NOMO-1 (cell line): Measurements from ENCODE around the gene PRPF40A.
"Not testable (repeated sequence)": the region's sequence is repeated elsewhere in the genome, so short reads cannot be mapped to it uniquely, and the experiment has no call there.

ENCODE experiments used
- DNase-seq, 2 experiments: peaks; one replicate each; lab custom pipeline; 2025; ENCODE audit not compliant: unreplicated experiment in 2 of 2; lab: John Stamatoyannopoulos, UW

PRPF40A gene

DNA sequence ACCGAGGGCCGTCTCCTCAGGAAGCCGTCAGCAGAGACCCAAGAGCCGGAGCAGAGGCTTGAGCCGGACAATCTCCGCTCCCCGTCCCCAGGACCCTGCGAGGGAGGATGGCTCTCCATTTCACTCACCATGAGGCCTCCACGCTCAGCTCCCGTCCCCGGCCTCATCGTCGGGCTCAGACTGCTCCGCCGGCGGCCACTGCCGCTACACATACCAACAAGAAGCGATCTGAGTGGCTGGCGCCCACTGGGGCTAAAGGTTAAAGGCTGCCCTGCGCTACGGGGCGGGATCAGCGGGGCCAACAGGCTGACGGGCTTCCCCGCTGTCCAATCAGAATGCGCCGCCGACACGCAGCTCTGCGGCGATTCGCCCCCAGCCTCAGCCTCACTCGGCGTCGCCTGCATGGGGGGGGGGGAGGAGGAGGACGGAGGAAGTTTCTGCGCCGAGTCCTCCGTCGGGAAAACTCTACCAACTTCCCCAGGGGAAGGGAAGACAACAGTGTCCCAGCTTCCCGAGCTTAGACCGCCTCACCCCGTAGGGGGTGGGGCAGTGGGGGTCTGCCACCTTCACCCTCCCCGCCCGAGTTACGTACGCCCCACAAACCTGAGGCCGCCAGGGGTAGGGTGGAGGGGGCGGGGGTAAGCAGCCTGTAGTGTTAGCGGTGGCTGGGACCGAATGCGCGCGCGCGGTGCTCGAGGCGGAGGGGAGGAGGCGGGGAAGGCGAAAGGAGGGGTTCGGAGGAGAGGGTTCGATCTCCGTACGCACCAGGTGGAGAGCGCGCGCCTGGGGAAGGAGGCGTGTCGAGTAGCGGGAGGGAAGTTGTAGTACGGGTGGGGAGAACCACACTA is at the start of gene PRPF40A:
TSS of gene PRPF40A (minus strand) at position 234 of the 848 bp plus-strand sequence. CDS start at position 212, 22 bp downstream.
- peak; percentile 96 to 98 for DNase-seq

DNA sequence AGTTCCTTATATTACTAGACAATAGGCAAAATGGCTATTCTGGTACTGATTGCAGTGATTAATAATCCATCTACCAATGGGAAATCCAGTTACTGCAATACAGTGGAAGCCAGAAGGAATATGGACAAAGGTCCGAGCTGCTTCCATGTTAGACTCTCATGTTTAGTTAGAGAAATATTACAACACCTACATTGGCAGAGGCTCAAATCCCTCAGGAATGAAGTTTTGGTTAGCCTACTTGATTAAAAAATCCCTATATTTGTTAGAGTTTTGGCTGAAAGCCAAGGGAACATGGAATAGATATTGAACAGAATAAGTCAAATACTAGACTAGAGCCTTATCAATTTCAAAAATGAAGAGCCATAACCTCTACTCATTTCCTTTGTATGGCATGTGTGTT is 49.7 kb upstream of the PRPF40A start:
- no peak for DNase-seq

DNA sequence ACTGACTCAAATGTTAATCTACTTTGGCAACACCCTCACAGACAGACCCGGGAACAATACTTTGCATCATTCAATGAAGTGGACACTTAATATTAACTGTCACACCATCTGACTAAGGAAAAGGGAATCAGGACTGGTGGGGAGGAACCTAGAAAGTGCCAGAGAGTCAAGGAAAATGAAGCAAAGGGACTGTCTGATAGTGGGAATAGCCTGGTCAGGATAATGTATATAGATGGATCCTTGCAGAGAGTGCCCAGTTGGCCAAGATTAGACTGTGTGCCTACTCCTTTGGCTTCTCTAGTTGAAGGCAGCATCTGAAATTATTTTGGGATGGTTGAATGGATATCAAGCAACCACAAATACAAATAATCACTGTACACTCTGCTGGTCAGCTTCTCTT is 46.4 kb upstream of the PRPF40A start:
- DNase-seq: no peak

DNA sequence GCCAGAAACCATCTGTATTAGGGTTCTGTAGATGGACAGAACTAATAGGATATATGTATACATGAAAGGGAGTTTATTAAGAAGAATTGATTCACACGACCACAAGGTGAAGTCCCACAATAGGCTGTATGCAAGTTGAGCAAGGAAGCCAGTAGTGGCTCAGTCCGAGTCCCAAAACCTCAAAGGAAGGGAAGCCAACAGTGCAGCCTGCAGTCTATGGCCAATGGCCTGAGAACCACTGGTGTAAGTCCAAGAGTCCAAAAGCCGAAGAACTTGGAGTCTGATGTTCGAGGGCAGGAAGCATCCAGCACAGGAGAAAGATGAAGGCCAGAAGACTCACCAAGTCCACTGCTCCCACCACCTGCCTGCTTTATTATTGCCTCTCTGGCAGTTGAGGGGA is 45.9 kb upstream of the PRPF40A start:
- not testable (repeated sequence) for DNase-seq

DNA sequence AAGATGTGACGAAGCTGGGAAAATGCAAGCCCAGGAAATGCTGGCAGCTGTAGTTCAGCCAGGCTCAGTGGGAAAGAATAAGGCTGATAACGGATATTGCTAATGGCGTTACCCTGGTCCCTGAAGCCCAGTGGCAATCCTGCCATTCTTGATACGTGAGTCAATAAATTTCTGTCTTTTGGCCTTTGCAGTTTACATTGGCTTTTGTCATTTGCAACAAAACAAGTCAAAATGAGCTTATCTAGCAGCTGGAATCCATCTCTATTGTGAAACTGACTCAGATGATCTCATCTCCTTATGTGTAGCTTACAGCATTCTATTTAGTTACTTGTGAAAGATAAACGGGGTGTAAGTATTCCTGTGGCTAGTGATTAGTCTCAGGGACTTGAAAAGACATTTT is 44.9 kb upstream of the PRPF40A start:
- DNase-seq: no peak

DNA sequence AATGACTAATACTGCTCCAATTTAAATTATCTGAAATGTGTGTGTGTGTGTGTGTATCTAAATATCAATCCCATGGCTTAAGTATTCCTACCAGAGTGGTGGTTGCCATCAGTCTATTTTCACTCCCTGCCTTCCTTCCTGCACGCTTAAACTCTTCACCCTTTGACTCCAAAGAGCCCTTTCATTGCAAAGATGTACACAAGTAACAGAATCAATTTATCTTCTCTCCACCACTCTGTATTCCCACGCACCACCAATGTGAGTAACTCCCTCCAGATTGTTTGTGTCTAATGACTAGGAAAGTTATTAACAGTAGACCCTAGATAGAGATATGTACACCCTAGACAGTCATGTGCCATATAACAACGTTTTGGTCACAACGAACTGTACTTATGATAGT is 44.0 kb upstream of the PRPF40A start:
- DNase-seq: no peak

DNA sequence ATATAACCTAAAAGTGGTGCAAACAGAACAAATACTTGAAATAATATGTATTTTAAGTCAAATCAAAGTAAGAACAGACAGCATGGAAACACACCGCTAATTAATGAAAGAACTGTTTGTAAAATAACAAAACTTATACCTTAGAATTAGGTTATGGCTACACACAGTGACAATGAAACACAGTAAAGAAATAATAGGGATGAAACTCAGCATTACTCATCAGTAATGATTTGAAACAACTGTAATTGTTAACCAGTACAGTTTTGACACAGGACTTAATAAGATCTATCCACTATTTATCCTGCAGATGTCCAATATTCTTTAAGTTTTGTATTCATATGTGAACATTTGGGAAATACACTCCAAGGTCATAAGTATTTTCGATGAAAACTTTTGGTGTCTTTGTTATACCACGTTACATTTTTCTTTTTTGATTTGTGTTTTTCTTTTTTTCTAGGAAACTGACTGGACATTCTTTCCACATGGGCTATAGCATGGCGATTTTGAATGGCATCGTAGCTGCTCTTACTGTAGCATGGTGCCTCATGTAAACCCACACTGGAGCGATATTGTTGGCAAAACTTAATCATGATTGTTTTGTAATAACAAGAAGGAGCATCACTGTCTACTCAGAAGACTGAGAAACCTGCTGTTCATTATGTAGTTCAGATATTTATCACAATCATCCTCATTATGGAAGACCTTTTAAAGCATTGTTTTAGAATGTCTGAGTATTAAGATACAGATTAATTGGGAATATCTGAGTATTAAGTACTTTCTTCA is 42.2 kb upstream of the PRPF40A start:
- no peak for DNase-seq

DNA sequence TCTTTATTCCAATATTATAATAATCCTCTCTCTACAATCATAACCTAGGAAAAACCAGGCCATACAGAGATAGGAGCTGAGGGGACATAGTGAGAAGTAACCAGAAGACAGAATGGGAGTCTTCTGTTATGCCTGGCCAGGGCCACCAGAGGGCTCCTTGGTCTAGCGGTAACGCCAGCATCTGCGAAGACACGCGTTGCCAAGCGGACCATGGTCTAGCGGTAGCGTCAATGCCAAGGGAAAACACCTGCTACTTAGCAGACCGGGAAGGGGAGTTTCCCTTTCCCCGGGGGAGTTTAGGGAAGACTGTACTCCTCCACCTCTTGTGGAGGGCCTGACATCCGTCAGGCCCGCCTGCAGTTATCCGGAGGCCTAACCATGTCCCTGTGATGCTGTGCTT is 37.8 kb upstream of the PRPF40A start:
- no peak for DNase-seq

DNA sequence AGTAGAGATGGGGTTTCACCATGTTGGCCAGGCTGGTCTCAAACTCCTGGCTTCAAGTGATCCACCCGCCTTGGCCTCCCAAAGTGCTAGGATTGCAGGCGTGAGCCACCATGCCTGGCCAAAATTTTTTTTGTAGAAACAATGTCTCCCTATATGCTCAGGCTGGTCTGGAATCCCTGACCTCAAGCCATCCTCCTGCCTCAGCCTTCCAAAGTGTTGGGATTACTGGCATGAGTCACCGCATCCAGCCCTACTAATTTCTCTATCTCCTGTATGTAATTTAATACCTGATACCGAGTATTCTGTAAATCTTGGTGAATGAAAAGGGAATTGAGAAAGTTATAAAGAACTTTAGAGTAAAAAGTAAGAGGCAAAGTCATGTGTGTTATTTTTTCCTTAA is 30.5 kb upstream of the PRPF40A start:
- not testable (repeated sequence) for DNase-seq

DNA sequence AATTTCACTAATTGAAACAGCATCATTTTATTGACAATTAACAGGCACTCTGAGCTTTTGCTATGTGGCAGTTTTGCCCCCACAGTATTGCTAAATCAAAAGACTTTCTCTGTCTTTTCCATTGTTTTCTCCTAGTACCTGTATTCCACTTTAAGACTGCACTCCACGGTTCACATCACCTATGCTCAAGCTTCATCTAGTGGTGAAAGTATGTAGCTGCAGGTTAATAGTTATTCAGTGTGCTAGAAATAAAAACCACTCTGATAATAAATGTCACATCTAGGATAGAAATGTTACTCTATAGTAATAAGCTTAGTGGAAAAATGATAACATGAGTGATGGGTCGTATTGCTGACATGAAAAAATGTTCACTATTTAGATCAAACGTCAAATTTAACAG is 25.7 kb upstream of the PRPF40A start:
- no peak for DNase-seq

DNA sequence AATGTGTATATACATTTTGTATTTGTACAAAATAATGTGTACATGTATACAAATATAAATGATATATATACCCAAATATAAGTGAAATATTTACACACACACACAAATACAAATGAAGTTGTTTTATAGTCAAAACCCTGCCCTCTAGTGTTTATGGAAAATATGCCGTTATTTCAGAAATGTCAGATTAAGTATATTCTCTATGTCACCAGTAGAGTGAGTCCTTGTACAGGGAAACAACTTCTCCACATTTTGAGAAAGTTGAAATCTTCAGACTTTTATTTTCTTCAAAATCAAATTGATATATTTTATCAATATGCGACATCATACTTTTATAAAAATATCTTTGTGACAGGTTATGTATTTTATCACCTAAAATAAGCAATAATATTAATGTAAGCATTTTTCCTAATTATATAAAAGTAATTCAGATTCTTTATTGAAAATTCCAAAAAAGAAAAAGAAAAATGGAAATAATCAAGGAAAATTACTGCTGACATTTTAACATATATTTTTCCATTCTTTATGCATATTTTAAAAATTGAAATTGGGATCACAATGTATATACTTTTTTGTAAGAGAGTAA is 23.6 kb upstream of the PRPF40A start:
- peak; percentile 9 to 50 for DNase-seq

DNA sequence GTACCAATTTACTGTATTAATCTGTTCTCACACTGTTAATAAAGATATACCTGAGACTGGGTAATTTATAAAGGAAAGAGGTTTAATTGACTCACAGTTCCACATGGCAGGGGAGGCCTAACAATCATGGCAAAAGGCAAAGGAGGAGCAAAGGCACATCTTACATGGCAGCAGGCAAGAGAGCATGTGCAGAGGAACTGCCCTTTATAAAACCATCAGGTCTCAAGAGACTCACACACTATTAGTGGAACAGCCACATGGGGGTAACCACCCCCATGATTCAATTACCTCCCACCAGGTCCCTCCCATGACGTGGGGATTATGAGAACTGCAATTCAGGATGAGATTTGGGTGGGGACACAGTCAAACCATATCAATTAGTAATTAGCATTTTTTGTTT is 22.4 kb upstream of the PRPF40A start:
- not testable (repeated sequence) for DNase-seq

DNA sequence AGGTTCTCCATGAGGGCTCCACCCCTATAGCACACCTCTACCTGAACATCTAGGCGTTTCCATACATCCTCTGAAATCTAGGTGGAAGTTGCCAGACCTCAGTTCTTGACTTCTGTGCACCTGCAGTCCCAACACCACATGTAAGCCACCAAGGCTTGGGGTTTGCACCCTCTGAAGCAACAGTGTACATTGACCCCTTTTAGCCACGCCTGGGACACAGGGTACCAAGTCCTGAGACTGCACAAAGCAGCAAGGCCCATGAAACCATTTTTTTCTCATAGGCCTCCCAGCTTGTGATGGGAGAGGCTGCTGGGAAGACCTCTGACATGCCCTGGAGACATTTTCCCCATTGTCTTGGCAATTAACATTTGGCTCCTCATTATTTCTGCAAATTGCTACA is 21.2 kb upstream of the PRPF40A start:
- no peak for DNase-seq

DNA sequence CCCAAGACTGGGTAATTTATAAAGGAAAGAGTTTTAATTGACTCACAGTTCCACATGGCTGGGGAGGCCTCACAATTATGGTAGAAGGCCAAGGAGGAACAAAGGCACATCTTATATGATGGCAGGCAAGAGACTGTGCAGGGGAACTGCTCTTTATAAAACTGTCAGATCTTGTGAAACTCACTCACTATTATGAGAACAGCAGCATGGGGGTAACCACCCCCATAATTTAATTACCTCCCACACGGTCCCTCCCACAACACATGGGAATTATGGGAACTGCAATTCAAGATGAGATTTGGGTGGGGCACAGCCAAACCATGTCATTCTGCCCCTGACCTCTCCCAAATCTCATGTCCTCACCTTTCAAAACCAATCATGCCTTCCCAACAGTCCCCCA is 20.2 kb upstream of the PRPF40A start:
- DNase-seq: not testable (repeated sequence)

DNA sequence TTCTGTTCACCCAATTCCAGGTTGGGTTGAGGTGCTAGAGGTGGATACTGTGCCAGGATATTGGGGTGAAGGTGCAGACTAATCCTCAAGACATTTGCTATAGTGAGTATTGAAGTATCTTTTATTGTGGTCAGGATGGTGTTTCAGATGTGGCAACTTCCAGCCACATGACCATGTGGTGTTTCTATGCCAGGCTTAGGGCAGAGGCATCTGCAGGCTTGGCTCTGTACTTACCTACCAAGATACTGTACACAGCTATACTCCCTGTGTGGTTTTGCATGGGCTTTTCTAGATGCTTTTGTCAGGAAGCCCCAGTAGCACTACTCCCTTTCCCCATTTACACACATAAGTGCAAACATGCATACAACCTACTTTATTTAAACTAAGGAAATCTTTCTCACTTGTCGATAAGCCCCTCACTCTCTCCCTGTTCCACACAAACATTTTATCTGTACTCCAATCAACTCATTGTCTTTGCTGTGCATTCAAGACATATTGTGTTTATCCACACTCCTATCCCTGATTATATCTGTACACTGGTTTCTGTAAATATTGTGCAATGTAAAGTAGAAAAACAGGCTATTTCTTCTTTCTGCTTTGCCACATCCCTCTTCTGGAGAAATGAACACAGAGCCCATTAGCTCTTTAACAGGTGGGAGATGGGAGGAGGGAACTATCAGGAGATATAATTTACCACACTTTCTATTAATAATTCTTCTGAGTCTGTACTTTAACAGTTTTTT is 13.5 kb upstream of the PRPF40A start:
- peak; percentile 47 to 77 for DNase-seq

DNA sequence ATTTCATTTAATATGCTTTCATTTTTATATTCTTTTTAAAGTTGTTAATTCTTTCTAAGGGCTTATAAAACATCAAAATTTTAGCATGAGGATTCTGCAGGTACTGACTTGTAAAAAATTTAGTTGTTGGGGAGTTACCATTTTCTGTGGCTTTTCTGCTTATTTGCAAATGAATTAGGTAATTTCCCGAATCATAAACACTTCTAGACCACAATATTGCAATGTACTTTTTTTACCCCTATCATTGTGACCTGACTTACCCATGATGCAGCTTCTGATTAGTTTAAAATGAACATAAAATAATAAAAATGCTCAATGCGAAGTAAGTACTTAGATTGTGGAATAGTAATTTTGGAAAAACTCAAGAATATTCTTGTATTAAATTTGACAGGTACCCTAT is 12.6 kb upstream of the PRPF40A start:
- DNase-seq: peak; percentile 20 to 38

DNA sequence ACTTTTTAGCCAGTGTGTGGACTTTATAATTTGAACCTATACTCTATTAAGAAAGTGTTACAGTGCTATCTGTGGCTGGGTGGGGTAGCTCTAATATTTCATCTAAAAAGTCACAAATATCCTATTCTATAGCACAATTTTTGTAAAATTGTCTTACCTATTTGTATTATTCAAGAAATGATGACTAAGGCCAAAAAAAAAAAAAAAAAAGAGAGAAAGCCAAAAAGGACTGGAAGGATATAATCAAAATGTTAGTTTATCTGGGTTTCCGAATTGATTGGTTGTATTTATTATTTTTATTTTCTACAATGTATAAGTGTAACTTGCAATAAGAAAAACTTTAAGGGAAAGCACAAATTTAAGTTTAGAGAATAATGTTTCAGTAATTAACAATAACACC is 6.7 kb upstream of the PRPF40A start:
- DNase-seq: no peak

DNA sequence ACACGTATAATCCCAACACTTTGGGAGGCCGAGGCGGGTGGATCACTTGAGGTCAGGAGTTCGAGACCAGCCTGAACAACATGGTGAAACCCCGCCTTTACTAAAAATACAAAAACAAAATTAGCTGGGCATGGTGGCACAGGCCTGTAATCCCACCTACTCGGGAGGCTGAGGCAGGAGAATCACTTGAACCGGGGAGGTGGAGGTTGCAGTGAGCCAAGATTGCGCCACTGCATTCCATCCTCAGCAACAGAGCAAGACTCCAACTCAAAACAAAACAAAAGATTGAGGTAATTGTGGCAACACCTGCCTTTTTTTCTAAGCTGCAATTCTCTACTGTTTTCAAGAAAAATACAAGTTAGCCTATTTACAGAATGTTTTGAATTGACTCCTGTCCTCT is 5.4 kb upstream of the PRPF40A start:
- not testable (repeated sequence) for DNase-seq

DNA sequence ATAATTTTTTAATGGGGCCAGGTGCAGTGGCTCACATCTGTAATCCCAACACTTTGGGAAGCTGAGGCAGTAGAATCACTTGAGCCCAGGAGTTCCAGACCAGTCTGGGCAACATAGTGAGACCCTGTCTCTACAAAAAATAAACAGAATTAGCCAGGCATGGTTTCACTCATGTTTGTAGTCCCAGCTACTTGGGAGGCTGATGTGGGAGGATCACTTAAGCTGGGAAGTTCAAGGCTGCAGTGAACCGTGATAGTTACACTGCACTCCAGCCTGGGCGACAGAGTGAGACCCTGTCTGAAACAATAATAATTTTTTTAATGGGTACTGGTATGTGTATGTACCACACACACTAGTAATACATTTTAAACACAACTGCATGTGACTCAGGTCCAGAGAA is 3.5 kb upstream of the PRPF40A start:
- DNase-seq: no peak

DNA sequence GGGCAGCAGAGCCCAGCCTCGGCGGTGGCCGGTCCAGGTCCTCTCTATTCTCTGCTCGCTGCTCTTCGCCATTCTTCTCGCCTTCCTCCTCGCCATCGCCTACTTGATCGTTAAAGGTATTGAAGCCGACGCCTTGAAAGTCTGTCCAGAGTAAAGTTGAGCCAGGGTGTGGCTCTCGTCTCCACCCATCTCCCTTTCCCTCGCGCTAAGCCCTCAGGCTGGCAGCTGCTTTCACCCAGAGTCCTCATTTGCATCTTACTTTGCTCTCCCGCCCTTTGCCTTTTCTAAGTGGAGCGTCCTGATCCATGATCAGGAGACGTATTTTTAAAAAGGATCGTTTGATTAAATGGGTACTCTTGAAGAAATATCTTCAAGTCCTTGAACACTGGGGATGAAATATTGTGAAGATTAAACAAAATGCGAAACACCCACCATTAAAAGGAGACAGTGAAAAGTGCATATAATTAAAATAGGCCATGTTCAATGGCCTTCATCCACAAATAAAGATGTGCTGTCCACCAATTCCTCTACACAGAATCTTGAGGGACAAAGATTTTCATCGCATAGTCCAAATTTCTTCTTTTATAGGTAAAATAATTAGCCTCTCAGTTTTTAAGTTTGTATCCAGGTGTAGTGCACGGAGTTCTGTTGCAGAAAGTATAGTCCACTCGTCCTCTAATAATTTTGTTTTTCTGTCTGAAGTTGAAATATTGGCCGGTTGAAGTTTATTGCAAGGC is 1.8 kb upstream of the PRPF40A start:
- peak; percentile 66 to 68 for DNase-seq
